Esophagus muscularis mucosa (tissue), 4 donors: ENCODE results near the gene EMD. TPM values are rescaled to one million over a fixed set of nuclear protein-coding genes. Genes with fewer than 3 reads are reported as not detected.

Source experiments
- DNase-seq: peaks from one replicate; pipeline ENCODE4 v3.0.0-alpha.2; 2017; ENCODE audit errors: extremely low spot score
- H3K27ac ChIP-seq, 4 donors: fragments of 200-600 bp; sonication (generic); replicated peaks in 1 of 4; 1 replicate in 3 of 4; 2 replicates in 1 of 4; pipeline ENCODE4 v1.5.1; 2016 to 2019; ENCODE audit warnings: mild to moderate bottlenecking in 1 of 4
- H3K27me3 ChIP-seq, 4 donors: fragments of 200-600 bp; sonication (generic); one replicate each; pipeline versions ENCODE4 v1.5.1 to v1.6.0; 2016 to 2019
- H3K36me3 ChIP-seq, 4 donors: fragments of 200-600 bp; sonication (generic); one replicate each; pipeline ENCODE4 v1.5.1; 2016 to 2019
- H3K4me1 ChIP-seq, 4 donors: fragments of 200-600 bp; sonication (generic); one replicate each; pipeline ENCODE4 v1.5.1; 2016 to 2019
- H3K4me3 ChIP-seq, 4 donors: fragments of 200-600 bp; sonication (generic); 1 replicate in 2 of 4; 2 replicates in 2 of 4; pipeline ENCODE4 v1.5.1; 2016 to 2019; ENCODE audit warnings: mild to moderate bottlenecking in 4 of 4, moderate library complexity in 1 of 4
- H3K9me3 ChIP-seq, 4 donors: fragments of 200-600 bp; sonication (generic); 1 replicate in 3 of 4; 2 replicates in 1 of 4; pipeline ENCODE4 v1.5.1; 2016 to 2019
- EP300 ChIP-seq: sonication (generic); formaldehyde crosslinking; IDR thresholded peaks from one replicate; pipeline ENCODE4 v1.6.1; 2017; ENCODE audit warnings: antibody characterized with exemption
- POLR2A ChIP-seq: fragments of 450-650 bp; IDR thresholded peaks from one replicate; pipeline ENCODE4 v1.6.1; 2017; ENCODE audit warnings: antibody characterized with exemption, moderate library complexity, mild to moderate bottlenecking, low read depth
- POLR2AphosphoS5 ChIP-seq, 2 donors: sonication (generic); formaldehyde crosslinking; IDR thresholded peaks; one replicate each; pipeline ENCODE4 v1.6.1; 2017; ENCODE audit warnings: antibody characterized with exemption in 2 of 2
- WGBS: methylation state at CpG from one replicate; pipeline ENCODE4 v1.1.5; 2018; 5-methylcytosine and 5-hydroxymethylcytosine counted together
- intact Hi-C: fragments of 100-400 bp; cut with DNase I; formaldehyde crosslinking; loops from one replicate; pipeline ENCODE4 v1.15.1; 2023
- total RNA-seq, 4 donors: library from RNA; depleted of rRNA; stranded (reverse); fragments of >200 nt; gene quantifications; one replicate each; pipeline versions ENCODE4 v1.1.0 to v1.2.1, GENCODE V29; 2016
- TF ChIP-seq, protein P1 (sequence below), 3 experiments: fragments of 200-600 bp in 2 of 3; fragments of 450-650 bp in 1 of 3; sonication (generic) in 2 of 3; IDR thresholded peaks; one replicate each; pipeline ENCODE4 v1.5.1; 2017 to 2019; ENCODE audit warnings: antibody characterized with exemption in 3 of 3, mild to moderate bottlenecking in 2 of 3, moderate library complexity in 1 of 3

Gene EMD
- total RNA-seq = 10 to 100 TPM; 37.0 to 64.7 (median 57.7) TPM

DNA sequence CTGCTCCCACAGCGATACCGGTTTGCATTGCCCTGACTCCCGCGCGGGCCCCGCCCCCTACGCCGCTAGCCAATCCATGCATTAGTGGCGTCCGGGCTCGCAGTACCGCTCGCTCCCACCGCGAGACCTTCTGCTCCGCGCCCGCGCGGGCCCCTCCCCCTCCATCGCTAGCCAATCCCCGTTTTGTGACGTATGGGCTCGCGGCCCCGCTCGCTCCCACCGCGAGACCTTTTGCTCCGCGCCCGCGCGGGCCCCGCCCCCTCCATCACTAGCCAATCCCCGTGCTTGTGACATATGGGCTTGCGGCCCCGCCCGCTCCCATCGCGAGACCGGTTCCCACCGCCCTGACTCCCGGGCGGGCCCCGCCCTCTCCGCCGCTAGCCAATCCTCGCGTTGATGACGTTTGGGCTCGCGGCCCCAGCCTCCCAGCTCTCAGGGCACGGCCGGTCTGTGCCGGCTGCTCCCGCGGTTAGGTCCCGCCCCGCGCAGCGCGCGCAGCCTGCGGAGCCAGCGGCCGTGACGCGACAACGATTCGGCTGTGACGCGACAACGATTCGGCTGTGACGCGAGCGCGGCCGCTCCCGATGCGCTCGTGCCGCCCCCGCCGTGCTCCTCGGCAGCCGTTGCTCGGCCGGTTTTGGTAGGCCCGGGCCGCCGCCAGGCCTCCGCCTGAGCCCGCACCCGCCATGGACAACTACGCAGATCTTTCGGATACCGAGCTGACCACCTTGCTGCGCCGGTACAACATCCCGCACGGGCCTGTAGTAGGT is at the start of gene EMD:
Gene EMD, plus strand, starts transcription at position 497 of the 770 bp plus-strand sequence. Its CDS starts 190 bp downstream, at position 687.
- no peaks in the 10 kb centered on the region for H3K9me3 ChIP-seq
- 56% methylated on average over 94 of the region's 103 CpGs for WGBS
- peak within 1 kb of the TSS; percentile 69 to 80 (median 74) for H3K4me3 ChIP-seq
- H3K36me3 ChIP-seq = peaks cover 0 to 19% (median 3%) of the 10 kb centered on the region in 4 donors
- DNase-seq = peak; percentile 99
- H3K4me1 ChIP-seq = peaks cover 6 to 62% (median 50%) of the 10 kb centered on the region in 4 donors
- H3K27me3 ChIP-seq = no peaks in the 10 kb centered on the region
- TF ChIP-seq EP300 = peak; percentile 43
- peak; percentile 93 for TF ChIP-seq POLR2A
- peak in 1 of 2 donors; percentile 93 for TF ChIP-seq POLR2AphosphoS5 (IDR thresholded peaks at IDR 0.05)
- TF ChIP-seq, protein P1, sequence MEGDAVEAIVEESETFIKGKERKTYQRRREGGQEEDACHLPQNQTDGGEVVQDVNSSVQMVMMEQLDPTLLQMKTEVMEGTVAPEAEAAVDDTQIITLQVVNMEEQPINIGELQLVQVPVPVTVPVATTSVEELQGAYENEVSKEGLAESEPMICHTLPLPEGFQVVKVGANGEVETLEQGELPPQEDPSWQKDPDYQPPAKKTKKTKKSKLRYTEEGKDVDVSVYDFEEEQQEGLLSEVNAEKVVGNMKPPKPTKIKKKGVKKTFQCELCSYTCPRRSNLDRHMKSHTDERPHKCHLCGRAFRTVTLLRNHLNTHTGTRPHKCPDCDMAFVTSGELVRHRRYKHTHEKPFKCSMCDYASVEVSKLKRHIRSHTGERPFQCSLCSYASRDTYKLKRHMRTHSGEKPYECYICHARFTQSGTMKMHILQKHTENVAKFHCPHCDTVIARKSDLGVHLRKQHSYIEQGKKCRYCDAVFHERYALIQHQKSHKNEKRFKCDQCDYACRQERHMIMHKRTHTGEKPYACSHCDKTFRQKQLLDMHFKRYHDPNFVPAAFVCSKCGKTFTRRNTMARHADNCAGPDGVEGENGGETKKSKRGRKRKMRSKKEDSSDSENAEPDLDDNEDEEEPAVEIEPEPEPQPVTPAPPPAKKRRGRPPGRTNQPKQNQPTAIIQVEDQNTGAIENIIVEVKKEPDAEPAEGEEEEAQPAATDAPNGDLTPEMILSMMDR (IDR thresholded peaks at IDR 0.05) = peak in 1 of 3 experiments; percentile 21
- intact Hi-C loops = no loop called here
- H3K27ac ChIP-seq = peak within 1 kb of the TSS; percentile 96 to 99 (median 98)

DNA sequence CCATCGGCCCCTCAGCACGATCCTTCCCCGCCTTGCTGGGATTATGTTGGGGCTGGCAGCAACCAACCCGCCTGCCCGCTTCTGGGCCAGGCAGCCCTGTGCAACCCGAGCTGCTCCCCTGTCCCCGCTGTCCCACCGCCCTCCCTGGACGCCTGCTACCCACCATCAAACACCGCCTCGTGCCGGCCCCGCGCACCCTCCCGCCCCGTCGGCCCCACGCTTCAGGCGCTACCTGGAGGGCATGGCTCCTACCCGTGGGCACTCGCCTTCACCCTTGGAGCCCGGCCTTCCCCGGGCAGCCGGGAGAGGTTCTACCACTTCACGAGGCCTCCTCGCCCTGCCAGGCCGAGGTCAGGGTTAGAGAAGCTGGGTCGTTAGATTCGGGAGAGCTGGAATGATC is 46.5 kb upstream of the EMD start:
- H3K27ac ChIP-seq = no peak overlapping the region
- 89% methylated on average over 28 of the region's 29 CpGs for WGBS
- no peak overlapping the region for H3K4me3 ChIP-seq
- peaks cover 0 to 2% (median 0%) of the 10 kb centered on the region in 4 donors for H3K4me1 ChIP-seq
- intact Hi-C loops = no loop called here
- TF ChIP-seq, protein P1 (IDR thresholded peaks at IDR 0.05) = no peak
- TF ChIP-seq POLR2AphosphoS5 (IDR thresholded peaks at IDR 0.05) = no peak
- TF ChIP-seq EP300 = no peak
- no peaks in the 10 kb centered on the region for H3K27me3 ChIP-seq
- H3K36me3 ChIP-seq = no peaks in the 10 kb centered on the region
- DNase-seq = no peak
- no peaks in the 10 kb centered on the region for H3K9me3 ChIP-seq

DNA sequence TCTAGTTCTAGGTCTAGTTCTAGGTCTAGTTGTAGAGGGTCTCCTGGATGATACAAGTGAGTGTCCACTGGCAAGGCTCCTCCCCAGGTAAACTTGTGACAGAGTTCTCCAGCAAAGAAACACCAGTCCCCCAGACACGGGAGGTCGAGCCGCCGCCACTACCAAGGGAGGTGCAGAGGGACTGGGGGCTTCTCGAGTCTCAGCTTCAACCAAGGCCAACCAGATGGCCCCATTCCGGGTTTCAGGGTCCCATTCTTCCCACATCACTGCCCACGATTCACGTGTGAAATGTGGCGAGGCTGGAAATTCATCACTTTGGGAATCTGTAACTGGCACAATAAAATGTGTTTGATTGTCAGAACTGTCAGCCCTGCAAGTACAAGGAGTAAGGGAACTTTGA is 46.0 kb upstream of the EMD start:
- H3K27me3 ChIP-seq = no peaks in the 10 kb centered on the region
- no peaks in the 10 kb centered on the region for H3K4me1 ChIP-seq
- 88% methylated on average over 5 of the region's 9 CpGs for WGBS
- no peak overlapping the region for H3K27ac ChIP-seq
- H3K4me3 ChIP-seq = no peak overlapping the region
- TF ChIP-seq POLR2AphosphoS5 (IDR thresholded peaks at IDR 0.05) (no peak), EP300 (no peak), POLR2A (no peak)
- TF ChIP-seq, protein P1 (IDR thresholded peaks at IDR 0.05) = no peak
- DNase-seq = no peak
- H3K36me3 ChIP-seq = no peaks in the 10 kb centered on the region
- H3K9me3 ChIP-seq = no peaks in the 10 kb centered on the region
- intact Hi-C loops = no loop called here

DNA sequence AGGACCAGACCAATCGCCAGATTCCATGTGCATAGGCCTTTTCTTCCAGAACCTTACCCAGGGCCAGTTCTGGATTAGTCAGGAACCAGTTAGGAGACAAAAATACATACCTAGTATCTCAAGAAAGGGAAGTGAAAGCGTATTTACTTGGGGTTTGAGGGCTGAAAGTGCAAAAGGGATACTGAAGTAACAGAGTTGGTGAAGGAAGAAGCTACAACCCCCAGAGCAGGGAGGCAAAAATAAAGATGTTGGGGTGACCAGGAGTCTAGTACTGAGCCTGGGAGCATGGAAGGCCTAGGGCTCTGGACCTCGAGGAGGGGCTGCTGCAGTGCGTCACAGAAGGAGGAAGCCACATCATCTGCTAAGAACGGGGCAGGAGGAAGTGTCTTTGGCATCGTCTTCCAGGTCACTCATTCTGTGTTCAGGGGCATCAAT is 45.2 kb upstream of the EMD start:
- H3K36me3 ChIP-seq = no peaks in the 10 kb centered on the region
- no peak for DNase-seq
- H3K4me1 ChIP-seq = no peaks in the 10 kb centered on the region
- no peaks in the 10 kb centered on the region for H3K27me3 ChIP-seq
- no peak for TF ChIP-seq POLR2A
- no peak for TF ChIP-seq EP300
- TF ChIP-seq, protein P1 (IDR thresholded peaks at IDR 0.05) = no peak
- TF ChIP-seq POLR2AphosphoS5 (IDR thresholded peaks at IDR 0.05) = no peak
- no peak overlapping the region for H3K27ac ChIP-seq
- 63% methylated on average over 6 of the region's 6 CpGs for WGBS
- no peak overlapping the region for H3K4me3 ChIP-seq
- H3K9me3 ChIP-seq = no peaks in the 10 kb centered on the region
- intact Hi-C loops = no loop called here
